Erythroblast (primary cell): ENCODE results near the gene MTM1.

Experiments
- GATA1 ChIP-seq: IDR thresholded peaks from 2 replicates; pipeline ENCODE4 v1.6.1; 2011; ENCODE audit warnings: low read depth, mild to moderate bottlenecking, control low read depth, low read length, moderate library complexity
- POLR2A ChIP-seq: IDR thresholded peaks from 2 replicates; pipeline ENCODE4 v1.6.1; 2011; ENCODE audit warnings: mild to moderate bottlenecking, low read length

- no peak for TF ChIP-seq POLR2A
- no peak for TF ChIP-seq GATA1
These were observed 130.6 kb downstream of the MTM1 start for GRCh38 chrX:150698981-150699380.
